NCI-H2227 treated with DMSO at 0.1 percent for 48 hours (cell line): Measurements from ENCODE around the gene THADA.
"Not testable (repeated sequence)": the region's sequence is repeated elsewhere in the genome, so short reads cannot be mapped to it uniquely, and the experiment has no call there.

Source experiments
- DNase-seq: peaks from one replicate; lab custom pipeline; 2025; lab: John Stamatoyannopoulos, UW

Gene THADA

DNA sequence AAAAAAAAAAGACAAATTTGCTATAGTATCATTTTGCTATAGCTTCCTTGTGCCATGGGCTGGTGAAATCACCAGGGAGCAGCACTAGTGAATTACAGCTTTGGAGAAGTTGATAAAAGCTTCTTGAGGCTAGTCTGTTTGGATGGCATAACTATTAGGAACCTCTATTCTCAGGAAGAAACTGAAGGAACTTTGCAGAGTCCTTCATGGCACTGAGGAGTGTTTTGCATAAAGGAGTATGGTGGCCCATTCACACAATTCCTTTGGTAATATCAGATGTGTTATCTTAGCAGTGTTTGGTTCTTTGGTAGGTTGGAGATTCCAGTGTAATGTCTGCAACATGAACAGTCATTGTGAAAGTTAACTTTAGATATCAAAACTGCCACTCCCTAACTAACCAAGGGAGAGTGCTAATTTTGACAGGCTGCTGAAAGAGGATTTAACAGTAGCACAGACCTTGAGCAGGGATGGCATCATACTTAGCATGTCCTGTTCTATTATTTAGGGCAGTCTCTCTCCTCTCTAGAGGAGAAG, 292.8 kb downstream of the THADA start:
- DNase-seq, result no peak

DNA sequence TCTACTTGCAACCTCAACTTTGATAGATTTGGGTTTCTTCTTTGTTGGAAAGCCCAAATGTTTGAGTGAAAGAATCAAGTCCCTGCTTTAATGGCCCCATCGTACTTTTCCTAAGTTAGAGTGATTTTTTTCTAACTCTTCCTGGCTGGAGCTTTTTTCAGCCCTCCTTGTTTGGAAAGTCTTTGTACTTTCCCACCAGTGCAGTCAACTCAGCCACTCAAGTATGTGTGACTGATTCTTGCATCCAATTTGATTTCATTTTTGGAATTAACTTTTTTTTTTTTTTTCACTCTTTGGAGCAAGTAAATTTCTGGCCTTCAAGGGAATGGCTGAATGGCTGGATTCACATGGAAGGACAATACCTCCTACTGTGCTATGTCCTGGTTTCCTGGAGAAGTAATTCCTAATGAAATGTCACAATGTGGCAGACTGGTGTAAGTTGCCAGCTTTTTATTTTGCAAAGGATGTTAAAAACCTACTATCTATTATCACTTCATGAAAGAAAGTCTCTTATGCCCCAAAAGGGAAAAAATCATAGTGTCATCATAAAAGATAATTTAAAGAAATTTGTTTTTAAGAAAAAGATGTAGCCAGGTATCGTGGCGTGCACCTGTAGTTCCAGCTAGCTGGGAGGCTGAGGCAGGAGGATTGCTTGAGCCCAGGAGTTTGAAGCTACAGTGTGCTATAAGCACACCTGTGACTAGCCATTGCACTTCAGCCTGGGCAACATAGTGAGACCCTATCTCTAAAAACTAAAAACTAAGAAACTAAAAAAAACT, 293.5 kb downstream of the THADA start:
- no peak for DNase-seq

DNA sequence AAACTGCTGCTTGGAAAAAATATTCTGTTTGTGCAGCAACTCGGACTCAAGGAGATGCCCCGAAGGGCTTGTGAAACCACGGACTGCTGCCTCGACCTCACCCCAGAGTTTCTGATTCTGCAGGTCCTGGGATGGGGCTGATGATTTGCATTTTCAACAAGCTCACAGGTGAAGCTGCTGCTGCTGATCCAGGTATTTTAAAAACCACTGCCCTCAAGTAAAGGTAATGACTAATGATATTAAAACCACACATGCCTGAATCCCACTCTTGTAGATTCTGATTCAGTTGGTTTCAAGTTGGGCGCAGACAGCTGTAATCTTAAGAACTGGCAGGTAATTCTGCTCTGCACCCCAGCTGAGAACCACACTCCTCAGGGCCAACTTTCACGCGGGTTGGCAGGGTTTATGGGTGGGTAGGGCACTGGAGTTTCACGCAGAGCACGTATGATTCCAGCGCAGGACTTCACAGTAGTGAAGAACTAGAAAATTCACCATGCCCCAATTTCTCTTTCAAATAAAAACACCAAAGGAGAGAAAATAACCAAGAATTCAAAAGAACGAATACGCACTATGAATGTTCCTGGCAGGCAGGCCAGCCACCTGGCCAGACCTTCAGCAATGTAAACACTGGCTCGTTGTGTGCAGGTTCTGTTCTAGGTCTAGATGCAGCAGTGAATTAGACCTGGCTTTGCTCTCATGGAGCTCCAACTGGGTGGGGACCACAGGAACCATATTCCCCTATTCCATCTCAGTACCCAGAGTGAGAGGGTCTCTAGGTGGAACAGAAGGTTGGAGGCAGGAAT, 294.9 kb downstream of the THADA start:
- no peak for DNase-seq

DNA sequence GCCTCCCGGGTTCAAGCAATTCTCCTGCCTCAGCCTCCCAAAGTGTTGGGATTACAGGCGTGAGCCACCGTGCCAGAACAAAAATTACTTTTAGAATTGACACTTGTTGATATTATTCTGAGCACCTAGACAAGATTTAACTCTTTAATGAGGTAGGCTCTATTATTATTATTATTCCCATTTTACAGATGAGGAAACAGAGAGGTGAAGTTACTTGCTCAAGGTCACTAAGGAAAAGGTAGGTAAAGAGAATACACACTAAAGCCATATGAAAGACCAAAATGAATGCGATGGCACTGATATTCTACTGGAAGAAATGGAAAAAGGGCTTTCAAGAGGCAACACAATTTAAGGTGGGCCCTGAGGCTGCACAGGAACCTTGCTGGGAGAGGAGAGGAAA, 295.6 kb downstream of the THADA start:
- no peak for DNase-seq

DNA sequence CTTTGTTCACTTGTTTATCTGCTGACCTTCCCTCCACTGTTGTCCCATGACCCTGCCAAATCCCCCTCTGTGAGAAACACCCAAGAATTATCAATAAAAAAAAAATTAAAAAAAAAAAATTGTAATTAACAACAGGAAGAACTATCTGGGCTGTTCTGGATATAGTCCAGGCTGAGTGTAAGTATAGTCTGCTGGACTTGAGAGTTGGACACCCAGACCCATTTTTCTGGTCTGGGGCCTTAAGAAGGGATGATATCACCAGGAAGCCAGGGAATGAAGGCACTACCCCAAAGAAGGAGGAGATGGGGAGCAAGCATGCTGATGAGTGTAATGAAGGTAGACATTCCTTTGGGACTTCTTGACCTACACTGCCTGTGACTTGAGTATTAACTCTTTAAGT, 297.3 kb downstream of the THADA start:
- no peak for DNase-seq

DNA sequence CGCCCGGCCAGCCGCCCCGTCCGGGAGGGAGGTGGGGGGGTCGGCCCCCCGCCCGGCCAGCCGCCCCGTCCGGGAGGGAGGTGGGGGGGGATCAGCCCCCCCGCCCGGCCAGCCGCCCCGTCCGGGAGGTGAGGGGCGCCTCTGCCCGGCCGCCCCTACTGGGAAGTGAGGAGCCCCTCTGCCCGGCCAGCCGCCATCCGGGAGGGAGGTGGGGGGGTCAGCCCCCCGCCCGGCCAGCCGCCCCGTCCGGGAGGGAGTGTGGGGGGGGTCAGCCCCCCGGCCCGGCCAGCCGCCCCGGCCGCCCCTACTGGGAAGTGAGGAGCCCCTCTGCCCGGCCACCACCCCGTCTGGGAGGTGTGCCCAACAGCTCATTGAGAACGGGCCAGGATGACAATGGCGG, 298.1 kb downstream of the THADA start:
- not testable (repeated sequence) for DNase-seq

DNA sequence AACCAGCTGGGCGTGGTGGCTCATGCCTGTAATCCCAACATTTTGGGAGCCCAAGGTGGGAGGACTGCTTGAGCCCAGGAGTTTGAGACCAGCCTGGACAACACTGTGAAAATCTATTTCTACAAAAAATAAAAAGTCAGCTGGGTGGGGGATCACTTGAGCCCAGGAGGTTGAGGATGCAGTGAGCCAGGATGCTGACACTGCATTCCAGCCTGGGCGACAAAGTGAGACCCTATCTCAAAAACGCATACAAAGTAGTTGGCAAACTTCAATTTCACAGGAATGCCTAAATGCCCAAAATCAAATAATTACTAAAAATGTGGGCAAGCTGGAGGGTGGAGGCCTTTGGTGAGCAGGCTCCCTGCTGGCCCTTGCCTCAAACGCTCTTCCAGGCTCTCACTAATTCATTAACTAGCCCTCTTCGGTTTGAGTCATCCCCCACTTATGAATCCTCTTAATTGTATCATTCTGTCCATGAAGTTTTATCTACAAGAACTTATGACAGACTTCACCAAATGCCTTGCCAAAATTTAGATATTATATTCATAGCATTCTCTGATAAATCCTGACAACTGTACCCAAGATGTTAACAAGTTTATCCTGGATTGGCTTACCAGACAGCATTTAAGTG, 300.8 kb downstream of the THADA start:
- no peak for DNase-seq

DNA sequence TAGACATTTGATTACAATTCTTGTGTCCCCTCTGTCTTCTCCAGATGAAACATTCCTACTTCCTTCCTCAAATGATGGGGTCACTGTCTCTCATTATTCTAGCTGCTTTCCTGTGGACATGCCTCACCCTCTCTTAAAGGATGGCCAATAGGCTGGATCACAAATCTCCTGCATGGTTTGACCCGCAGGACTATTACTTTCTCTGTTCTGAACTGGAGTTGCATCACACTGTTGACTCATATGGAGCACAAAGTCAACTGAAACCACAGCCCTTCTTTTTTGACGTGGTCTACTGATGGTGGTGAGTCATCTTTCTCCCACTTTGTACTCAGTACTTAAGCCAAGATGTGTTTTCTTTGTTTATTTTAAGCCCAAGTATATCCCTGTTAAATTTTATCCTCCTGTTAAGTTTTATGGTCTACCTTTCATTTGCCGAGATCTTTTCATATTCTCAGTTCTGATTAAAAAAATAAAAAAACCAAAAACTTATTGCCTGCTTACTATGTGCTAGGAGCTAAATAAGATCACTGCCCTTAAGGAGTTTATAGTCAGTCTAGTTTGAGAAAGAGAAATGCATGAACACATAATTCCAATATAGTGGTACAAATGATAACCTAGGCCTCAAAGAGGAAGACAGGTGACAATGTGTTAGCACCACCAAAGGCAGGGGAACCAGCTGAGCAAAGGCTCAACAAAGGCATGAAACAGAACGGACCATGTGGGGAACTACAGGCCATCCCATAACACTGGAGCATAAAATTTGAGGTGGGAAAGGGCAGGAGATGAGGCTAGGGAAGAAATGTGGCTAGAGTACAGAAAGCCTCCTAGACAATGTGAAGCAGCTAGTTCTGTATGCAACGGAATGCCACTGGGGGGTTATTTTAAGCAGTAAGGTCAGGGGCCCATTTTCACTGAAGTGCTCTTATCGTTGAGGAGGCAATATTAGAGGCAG, 301.8 kb downstream of the THADA start:
- DNase-seq, result no peak

DNA sequence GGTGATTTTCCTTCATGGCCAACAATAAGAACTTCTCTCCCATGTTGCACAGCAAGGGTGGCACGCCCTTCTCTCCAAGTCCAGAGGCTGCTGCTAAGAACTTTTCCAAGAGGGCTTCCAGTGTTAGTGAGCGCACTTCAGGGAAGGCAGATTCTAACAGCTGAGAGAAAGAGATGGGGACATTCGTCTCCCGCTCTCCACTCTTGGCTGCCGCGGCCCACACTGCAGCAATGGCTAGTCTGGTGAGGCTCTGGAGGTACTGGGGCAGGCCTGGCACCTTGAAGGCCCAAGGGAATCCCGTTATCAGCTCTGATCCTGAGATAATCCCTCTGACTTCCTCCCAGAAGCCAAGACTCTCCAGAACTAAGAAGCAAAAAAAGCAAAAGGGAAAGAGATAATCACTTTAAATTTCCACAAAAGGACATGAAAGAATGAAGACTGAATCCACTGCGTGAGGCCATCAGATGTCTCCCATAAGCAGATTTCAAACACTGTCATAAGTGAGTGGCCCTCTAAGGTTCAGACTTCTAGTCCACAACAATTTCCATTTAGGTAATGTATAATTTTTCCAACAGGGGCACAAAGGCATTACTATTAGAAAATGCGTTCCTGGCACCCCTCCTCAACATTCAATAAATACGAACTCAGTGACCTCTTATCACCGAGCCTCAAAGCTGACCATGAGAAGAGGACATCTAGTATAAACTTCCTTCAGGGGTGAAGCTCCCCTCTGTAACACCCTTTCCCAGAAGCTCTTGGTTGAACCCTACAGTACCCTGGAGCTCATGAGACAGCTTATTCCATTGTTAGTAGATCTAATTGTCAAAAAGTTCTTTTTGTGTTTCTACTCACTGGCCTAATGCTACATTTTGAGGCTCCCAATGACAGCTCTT, 302.7 kb downstream of the THADA start:
- DNase-seq, result no peak

DNA sequence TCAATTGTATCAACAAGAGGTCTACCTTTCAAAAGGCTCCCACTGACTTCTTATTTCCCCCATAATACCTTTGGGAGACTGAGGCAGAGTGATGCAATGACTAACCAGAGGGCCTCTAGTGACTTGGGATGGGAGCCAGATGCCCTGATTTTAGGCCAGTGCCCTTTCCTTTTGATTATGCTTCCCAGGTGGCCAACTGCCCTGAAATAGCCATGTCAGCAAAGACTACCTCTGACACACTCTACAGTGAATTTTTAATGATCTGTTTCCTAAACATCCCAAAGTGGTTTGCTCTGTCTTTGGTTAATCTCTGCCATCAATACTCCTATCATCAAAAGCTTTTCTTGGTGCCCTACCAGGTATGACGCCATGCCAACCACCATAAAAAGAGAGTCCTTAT, 303.5 kb downstream of the THADA start:
- no peak for DNase-seq

DNA sequence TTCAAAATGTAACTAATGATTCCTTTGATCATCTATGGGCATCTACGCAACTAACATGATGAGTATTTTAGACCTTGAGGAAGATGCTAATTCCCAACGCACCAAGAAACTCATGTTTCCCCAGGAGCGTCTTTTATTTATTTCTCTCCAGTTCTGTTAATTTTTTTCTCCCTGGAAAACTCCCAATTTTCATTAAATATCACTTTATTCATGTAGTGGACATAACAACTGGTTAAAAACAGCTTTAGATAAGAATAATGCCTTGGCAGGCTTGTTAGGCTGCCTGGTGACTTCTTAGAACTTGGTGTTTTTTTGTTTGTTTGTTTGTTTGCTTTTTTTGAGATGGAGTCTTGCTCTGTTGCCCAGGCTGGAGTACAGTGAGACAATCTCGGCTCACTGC, 306.5 kb downstream of the THADA start:
- DNase-seq, result no peak

DNA sequence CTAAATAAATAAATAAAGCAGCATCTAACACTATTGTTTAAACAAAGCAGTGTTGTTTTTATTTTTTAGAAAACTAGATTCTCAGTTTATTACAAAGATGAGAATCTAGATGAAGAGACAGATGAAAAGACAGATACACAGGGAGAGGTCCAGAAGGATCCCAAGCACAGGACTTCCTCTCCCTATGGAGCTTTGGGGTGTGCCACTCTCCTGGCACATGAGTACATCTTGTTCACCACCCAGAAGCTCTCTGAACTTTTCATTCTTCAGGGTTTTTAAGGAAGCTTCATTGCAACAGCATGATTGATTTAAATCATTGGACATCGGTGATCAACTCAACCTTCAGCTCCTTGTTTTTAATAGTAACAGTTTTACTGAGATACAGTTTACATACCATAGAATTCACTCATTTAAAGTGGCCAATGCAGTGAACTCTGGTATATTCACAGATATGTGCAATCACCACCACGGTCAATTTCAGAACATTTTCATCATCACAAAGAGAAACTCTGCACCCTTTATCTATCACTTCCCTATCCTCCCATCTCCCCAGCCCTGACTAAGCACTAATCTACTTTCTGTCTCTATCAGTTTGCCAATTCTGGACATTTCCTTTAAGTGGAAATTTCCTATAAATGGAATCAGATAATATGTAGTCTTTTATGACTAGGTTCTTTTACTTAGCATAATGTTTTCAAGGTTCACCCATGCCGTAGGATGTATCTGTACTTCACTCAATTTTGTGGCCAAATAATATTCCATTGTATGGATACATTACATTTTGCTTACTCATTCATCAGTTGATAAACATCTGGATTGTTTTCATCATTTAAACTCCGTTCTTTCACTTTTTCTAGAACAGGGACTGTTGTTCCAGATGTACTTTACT, 307.2 kb downstream of the THADA start:
- no peak for DNase-seq

DNA sequence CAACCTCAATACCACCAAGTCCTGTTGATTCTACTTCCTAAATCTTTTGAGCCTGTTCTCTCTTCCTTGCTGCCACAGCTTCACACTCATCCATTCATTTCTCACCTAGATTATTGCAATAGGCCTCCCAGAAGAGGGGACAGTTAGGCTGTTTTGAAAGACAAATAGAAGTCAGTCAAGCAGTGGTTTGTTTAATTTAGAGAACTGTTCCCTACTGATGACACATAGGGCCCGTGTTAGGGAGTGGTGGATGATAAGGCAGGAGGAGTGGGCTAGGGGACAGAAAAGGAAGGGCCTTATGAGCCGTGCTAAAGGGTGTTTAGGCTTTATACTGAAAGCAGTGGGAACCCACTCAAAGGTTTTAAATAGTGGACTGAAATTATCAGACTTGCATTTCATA, 309.9 kb downstream of the THADA start:
- no peak for DNase-seq

DNA sequence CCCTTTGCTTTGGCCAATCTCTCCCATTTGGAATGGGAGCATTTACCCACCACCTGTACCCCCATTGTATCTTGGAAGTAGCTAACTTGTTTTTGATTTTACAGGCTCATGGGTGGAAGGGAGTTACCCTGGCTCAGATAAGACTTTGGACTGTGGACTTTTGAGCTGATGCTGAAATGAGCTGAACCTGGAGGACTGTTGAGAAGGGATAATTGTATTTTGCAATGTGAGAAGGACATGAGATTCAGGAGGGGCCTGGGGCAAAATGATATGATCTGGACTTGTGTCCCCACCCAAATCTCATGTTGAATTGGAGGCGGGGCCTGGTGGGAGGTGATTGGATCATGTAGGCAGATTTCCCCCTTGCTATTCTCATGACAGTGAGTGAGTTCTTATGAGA, 310.9 kb downstream of the THADA start:
- DNase-seq, result no peak

DNA sequence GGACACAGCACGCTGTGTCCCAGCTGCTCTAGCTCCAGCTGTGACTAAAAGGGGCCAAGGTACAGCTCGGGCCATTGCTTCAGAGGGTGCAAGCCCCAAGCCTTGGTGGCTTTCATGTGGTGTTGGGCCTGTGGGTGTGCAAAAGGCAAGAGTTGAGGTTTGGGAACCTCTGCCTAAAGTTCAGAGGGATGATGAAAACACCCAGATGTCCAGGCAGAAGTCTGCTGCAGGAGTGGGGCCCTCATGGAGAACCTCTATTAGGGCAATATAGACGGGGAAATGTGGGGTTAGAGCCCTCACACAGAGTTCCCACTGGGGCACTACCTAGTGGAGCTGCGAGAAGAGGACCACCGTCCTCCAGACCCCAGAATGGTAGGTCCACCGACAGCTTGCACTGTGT, 311.5 kb downstream of the THADA start:
- DNase-seq, result not testable (repeated sequence)

DNA sequence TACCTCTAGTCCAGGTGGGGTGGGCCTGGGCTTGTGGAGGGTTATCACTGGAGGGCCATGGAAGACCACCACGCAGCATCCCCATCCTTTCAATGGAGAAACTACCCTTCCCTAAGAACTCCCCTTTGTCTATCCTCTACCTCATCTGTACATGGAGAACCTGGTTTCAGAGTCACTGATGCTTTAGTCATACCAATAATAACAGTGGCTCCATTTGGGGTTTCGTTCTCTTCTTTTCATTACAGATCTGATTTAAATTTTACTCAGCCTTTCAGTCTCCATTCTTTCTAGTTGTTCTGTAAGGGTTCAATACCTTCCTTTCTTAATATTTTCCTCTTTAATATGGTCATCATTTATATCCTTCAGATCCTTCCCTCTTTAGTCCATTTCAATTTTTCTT, 314.8 kb downstream of the THADA start:
- no peak for DNase-seq

DNA sequence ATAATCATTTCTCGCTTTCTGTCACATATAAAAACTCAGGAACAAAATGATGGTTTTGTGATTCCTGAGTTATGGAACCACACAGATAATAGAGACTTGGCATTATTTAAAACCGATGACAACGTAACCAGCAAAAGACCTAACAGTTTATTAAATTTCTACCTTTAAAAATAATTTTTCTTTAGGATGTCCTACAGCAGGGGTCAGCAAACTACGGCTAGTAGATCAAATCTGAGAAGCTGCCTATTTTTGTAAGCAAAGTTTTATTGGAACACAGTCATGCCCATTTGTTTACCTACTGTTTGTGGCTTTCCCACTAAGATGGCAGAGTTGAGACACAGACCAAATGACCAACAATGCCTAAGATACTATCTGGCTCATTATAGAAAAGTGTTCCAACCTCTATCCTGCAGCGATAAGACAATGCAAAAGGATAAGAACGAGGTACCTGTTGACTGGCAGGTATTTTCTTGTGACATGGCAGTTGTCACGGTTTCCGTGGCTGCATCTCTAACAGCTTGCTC, 316.5 kb downstream of the THADA start:
- DNase-seq, result no peak

DNA sequence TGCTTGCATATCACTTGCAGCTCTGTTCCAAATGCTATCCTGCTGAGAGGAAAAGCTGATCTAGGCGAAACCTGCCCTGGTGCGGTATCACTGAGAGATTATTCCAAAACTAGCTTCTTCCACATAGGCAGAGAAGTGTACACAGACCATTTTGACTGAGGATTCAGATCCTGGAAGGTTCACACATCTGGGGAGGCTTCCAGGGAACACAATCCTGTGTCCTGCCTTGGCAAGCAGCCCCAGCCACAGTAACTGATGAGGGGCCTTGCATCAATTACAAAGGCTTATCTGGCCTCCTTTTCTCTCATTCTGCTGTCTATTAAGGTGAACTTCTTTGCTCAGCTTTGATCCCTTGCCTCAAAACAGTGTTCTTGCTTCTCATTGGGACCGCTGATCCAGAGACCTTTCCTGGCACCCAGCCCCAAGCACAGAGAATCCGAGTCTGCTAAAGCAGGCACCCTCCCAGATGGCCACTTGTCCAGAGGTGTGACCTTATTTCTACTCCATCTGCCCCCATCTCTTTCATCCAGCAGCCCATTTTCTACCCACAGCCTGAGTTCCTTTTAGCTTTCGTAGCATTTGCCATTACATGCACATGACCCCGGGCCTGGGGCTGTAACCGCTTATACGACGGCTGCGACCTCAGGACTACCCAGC, 317.1 kb downstream of the THADA start:
- DNase-seq, result no peak

DNA sequence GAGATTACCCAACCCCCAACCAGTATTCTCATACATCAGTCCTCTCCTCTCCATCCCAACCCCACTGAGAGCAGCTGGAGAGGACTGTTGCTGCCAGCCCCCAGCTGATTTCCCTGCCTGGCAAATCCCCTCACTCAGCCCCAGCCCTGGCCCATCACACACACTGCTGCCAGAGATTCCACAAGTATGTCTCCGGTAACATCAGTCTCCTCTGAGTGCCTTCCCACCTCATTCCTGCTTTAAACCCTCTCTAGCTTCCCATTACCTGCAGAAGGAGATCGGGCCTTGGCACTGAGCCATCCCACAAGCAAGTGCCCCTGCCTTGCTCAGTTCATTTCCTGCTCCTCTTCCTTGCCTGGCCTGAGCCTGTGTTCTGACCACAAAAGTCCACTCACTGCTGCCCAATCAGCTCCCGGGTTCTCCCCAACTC, 318.9 kb downstream of the THADA start:
- no peak for DNase-seq
